T-helper 2 cell (primary cell): ENCODE data around the gene ASXL2.
"Not testable (repeated sequence)": the region's sequence is repeated elsewhere in the genome, so short reads cannot be mapped to it uniquely, and the experiment has no call there.

Experiments used
- DNase-seq, 5 experiments: peaks; one replicate each; pipeline versions ENCODE4 v3.0.0 to v3.0.0-alpha.2; 2012 to 2022
- total RNA-seq, 2 donors: gene quantifications; one replicate each; lab custom pipeline; 2026; lab: John Stamatoyannopoulos, UW

ASXL2 gene
- 42.4 to 60.8 reads per million in 2 donors for total RNA-seq

GRCh38 chr2:25878361-25879132 lies at the start of gene ASXL2:
Gene ASXL2, minus strand, starts transcription at chr2:25878487. Its CDS starts 265 bp downstream, at chr2:25878222.
- DNase-seq = peak; percentile 94 to 99 (median 95)

- DNase-seq = no peak
Observed at GRCh38 chr2:25926984-25927756, 48.9 kb upstream of the ASXL2 start.

GRCh38 chr2:25922501-25922900 lies 44.2 kb upstream of the ASXL2 start:
- no peak for DNase-seq

- no peak for DNase-seq
Observed at GRCh38 chr2:25920786-25921415, 42.6 kb upstream of the ASXL2 start.

- no peak for DNase-seq
Observed at GRCh38 chr2:25920336-25920735, 42.0 kb upstream of the ASXL2 start.

- DNase-seq = no peak
Observed at GRCh38 chr2:25917832-25918231, 39.5 kb upstream of the ASXL2 start.

- not testable (repeated sequence) for DNase-seq
Observed at GRCh38 chr2:25917411-25917810, 39.1 kb upstream of the ASXL2 start.

GRCh38 chr2:25915944-25916772 lies 37.9 kb upstream of the ASXL2 start:
- peak in 3 of 5 experiments; percentile 5 to 81 (median 20) for DNase-seq

- DNase-seq = not testable (repeated sequence)
Observed at GRCh38 chr2:25915411-25915810, 37.1 kb upstream of the ASXL2 start.

GRCh38 chr2:25913696-25913973 lies 35.3 kb upstream of the ASXL2 start:
- not testable (repeated sequence) for DNase-seq

- peak in 1 of 5 experiments; percentile 15 for DNase-seq
Observed at GRCh38 chr2:25912851-25913695, 34.8 kb upstream of the ASXL2 start.

- not testable (repeated sequence) for DNase-seq
Observed at GRCh38 chr2:25909574-25909973, 31.3 kb upstream of the ASXL2 start.

- no peak for DNase-seq
Observed at GRCh38 chr2:25905126-25905525, 26.8 kb upstream of the ASXL2 start.

GRCh38 chr2:25903216-25903776 lies 25.0 kb upstream of the ASXL2 start:
- DNase-seq = no peak

- DNase-seq = no peak
Observed at GRCh38 chr2:25899404-25899970, 21.2 kb upstream of the ASXL2 start.

GRCh38 chr2:25897506-25897905 lies 19.2 kb upstream of the ASXL2 start:
- no peak for DNase-seq

GRCh38 chr2:25896308-25896707 lies 18.0 kb upstream of the ASXL2 start:
- not testable (repeated sequence) for DNase-seq

GRCh38 chr2:25895610-25896009 lies 17.3 kb upstream of the ASXL2 start:
- no peak for DNase-seq

- DNase-seq = no peak
Observed at GRCh38 chr2:25895018-25895417, 16.7 kb upstream of the ASXL2 start.

GRCh38 chr2:25894135-25894830 lies 16.0 kb upstream of the ASXL2 start:
- DNase-seq = no peak
